Measurements from ENCODE around the gene SNAP47. TPM values are rescaled to one million over a fixed set of nuclear protein-coding genes. Genes with fewer than 3 reads are reported as not detected.
A peak's percentile ranks its signal among the peaks of the same experiment; 100 is the strongest.

The SNAP47 gene
- total RNA-seq, 1 donor from 2014 or later = 24.2 TPM

GRCh38 chr1:227762231-227762911 is 27.1 kb downstream of the SNAP47 start:
- ChIA-PET CTCF (interaction anchor here (0.9 to 2.8 kb wide), 7 partner anchors 8 to 753 kb away, joined by 3 to 20 read pairs (median 3); no protein-coding TSS in a partner anchor), POLR2A (no interaction called here)
- TF ChIP-seq CTCF (IDR thresholded peaks at IDR 0.05) = peak; percentile 49
- Mint-ChIP-seq H3K36me3 (ENCODE audit: low read depth) (peaks cover 53% of the 10 kb centered on the region), H3K9me3 (no peaks in the 10 kb centered on the region), H3K4me3 (no peak overlapping the region), H3K4me1 (peaks cover 17% of the 10 kb centered on the region), H3K27ac (no peak overlapping the region), H3K27me3 (no peaks in the 10 kb centered on the region)
- peak; percentile 91 for ATAC-seq (ENCODE audit: low read depth)
- intact Hi-C loops (cut with micrococcal nuclease) = loop anchor here (1.0 kb wide), 2 partner anchors 184 to 192 kb away; no protein-coding TSS in a partner anchor
- peak; percentile 66 for DNase-seq

- Mint-ChIP-seq H3K27ac (no peak overlapping the region), H3K9me3 (no peaks in the 10 kb centered on the region), H3K27me3 (no peaks in the 10 kb centered on the region), H3K36me3 (ENCODE audit: low read depth) (peaks cover 54% of the 10 kb centered on the region), H3K4me3 (no peak overlapping the region), H3K4me1 (peaks cover 17% of the 10 kb centered on the region)
- ATAC-seq (ENCODE audit: low read depth) = no peak
- POLR2A ChIA-PET = no interaction called here
- TF ChIP-seq CTCF (IDR thresholded peaks at IDR 0.05) = no peak
- no peak for DNase-seq
- intact Hi-C loops (cut with micrococcal nuclease) = no loop called here
- CTCF ChIA-PET = interaction anchor here (0.9 to 2.8 kb wide), 7 partner anchors 9 to 752 kb away, joined by 3 to 20 read pairs (median 3); no protein-coding TSS in a partner anchor
These were observed 28.2 kb downstream of the SNAP47 start for GRCh38 chr1:227763246-227764018.

GRCh38 chr1:227764019-227764391 is 28.8 kb downstream of the SNAP47 start:
- H3K27ac Mint-ChIP-seq = no peak overlapping the region

GRCh38 chr1:227765261-227766014 is 30.2 kb downstream of the SNAP47 start:
- no peak for DNase-seq
- H3K27me3 Mint-ChIP-seq = no peaks in the 10 kb centered on the region
- peaks cover 49% of the 10 kb centered on the region for H3K36me3 Mint-ChIP-seq (ENCODE audit: low read depth)
- no peak for TF ChIP-seq CTCF (IDR thresholded peaks at IDR 0.05)
- H3K4me3 Mint-ChIP-seq = no peak overlapping the region
- ATAC-seq (ENCODE audit: low read depth) = no peak
- ChIA-PET CTCF (no interaction called here), POLR2A (no interaction called here)
- H3K9me3 Mint-ChIP-seq = no peaks in the 10 kb centered on the region
- H3K27ac Mint-ChIP-seq = no peak overlapping the region
- intact Hi-C loops (cut with micrococcal nuclease) = no loop called here
- peaks cover 17% of the 10 kb centered on the region for H3K4me1 Mint-ChIP-seq

More at GRCh38 chr1:227764019-227764391, 28.8 kb downstream of the SNAP47 start:
- peaks cover 17% of the 10 kb centered on the region for H3K4me1 Mint-ChIP-seq
- DNase-seq = no peak
- TF ChIP-seq CTCF (IDR thresholded peaks at IDR 0.05) = no peak
- intact Hi-C loops (cut with micrococcal nuclease) = no loop called here
- CTCF ChIA-PET = interaction anchor here (1.1 to 2.8 kb wide), 4 partner anchors 10 to 283 kb away, joined by 3 to 20 read pairs (median 8); no protein-coding TSS in a partner anchor
- no peak overlapping the region for H3K4me3 Mint-ChIP-seq
- H3K36me3 Mint-ChIP-seq (ENCODE audit: low read depth) = peaks cover 54% of the 10 kb centered on the region
- H3K27me3 Mint-ChIP-seq = no peaks in the 10 kb centered on the region
- no peak for ATAC-seq (ENCODE audit: low read depth)
- H3K9me3 Mint-ChIP-seq = no peaks in the 10 kb centered on the region
- POLR2A ChIA-PET = no interaction called here
